PC-3 (cell line): ENCODE results near the gene B4GALT5. TPM values are rescaled to one million over a fixed set of nuclear protein-coding genes. Genes with fewer than 3 reads are reported as not detected.

Experiments used
- ATAC-seq: fragments of 200-7000 bp; cut with Tn5 transposase; 2 replicates; pipeline ENCODE4 v1.9.1; 2020; ENCODE audit warnings: mild to moderate bottlenecking, moderate library complexity
- BruUV-seq: library from RNA; stranded (reverse); fragments of 400-500 nt; replicated peaks from 2 replicates; lab custom pipeline; 2021; lab: Mats Ljungman, UMichigan
- CTCF ChIA-PET: fragments of 300-600 bp; sonication (Branson Sonifier 250); formaldehyde crosslinking; loops from one replicate; lab custom pipeline; 2022; ENCODE audit warnings: antibody characterized with exemption; lab: Charles Lee
- POLR2A ChIA-PET: fragments of 300-600 bp; sonication (Branson Sonifier 250); formaldehyde crosslinking; loops from one replicate; lab custom pipeline; 2022; ENCODE audit warnings: antibody characterized with exemption; ENCODE audit not compliant: unreplicated experiment; lab: Charles Lee
- DNase-seq: peaks from one replicate; pipeline ENCODE4 v3.0.0-alpha.2; 2015
- H2AFZ ChIP-seq: fragments of 300-600 bp; sonication (generic); 2 replicates; pipeline ENCODE4 v1.6.0; 2016; ENCODE audit warnings: antibody characterized with exemption, low read length
- H3F3A ChIP-seq: fragments of 300-600 bp; sonication (generic); one replicate; pipeline ENCODE4 v1.6.0; 2017; ENCODE audit warnings: antibody characterized with exemption, low read length, control low read depth, mild to moderate bottlenecking; ENCODE audit not compliant: unreplicated experiment
- H3K27ac ChIP-seq: fragments of 300-600 bp; sonication (generic); 2 replicates; pipeline ENCODE4 v1.5.1; 2016; ENCODE audit warnings: mild to moderate bottlenecking, low read length
- H3K27me3 ChIP-seq: fragments of 300-600 bp; sonication (generic); 2 replicates; pipeline ENCODE4 v1.6.1; 2016; ENCODE audit warnings: low read length, mixed read lengths
- H3K36me3 ChIP-seq: fragments of 300-600 bp; sonication (generic); 2 replicates; pipeline ENCODE4 v1.6.1; 2016; ENCODE audit warnings: low read depth, mixed run types, low read length, mixed read lengths
- H3K4me1 ChIP-seq: fragments of 300-600 bp; sonication (generic); 2 replicates; pipeline ENCODE4 v1.5.1; 2016; ENCODE audit warnings: low read length; ENCODE audit not compliant: insufficient read depth
- H3K4me2 ChIP-seq: fragments of 300-600 bp; sonication (generic); 2 replicates; pipeline ENCODE4 v1.6.0; 2016; ENCODE audit warnings: low read length
- H3K4me3 ChIP-seq: fragments of 300-600 bp; sonication (generic); 2 replicates; pipeline ENCODE4 v1.5.1; 2016; ENCODE audit warnings: mild to moderate bottlenecking, low read length, mixed read lengths
- H3K79me2 ChIP-seq: fragments of 300-600 bp; sonication (generic); 2 replicates; pipeline ENCODE4 v1.6.1; 2017; ENCODE audit warnings: low read length, mixed read lengths
- H3K9ac ChIP-seq: fragments of 300-600 bp; sonication (generic); 2 replicates; pipeline ENCODE4 v1.6.0; 2016; ENCODE audit warnings: mild to moderate bottlenecking, low read length
- H3K9me2 ChIP-seq: fragments of 300-600 bp; sonication (generic); replicated peaks from 2 replicates; pipeline ENCODE4 v1.6.1; 2016; ENCODE audit warnings: mixed run types, low read length, mixed read lengths
- H3K9me3 ChIP-seq: fragments of 300-600 bp; sonication (generic); 2 replicates; pipeline ENCODE4 v1.6.1; 2016; ENCODE audit warnings: low read length, mixed read lengths
- H4K20me1 ChIP-seq: fragments of 300-600 bp; sonication (generic); 2 replicates; pipeline ENCODE4 v1.6.1; 2016; ENCODE audit warnings: low read length, mixed read lengths
- EZH2 ChIP-seq: fragments of 300-600 bp; sonication (generic); IDR thresholded peaks from one replicate; pipeline ENCODE4 v1.6.1; 2017; ENCODE audit warnings: antibody characterized with exemption, mild to moderate bottlenecking, low read length; ENCODE audit not compliant: unreplicated experiment
- EZH2phosphoT487 ChIP-seq: fragments of 300-600 bp; sonication (generic); IDR thresholded peaks from 2 replicates; pipeline ENCODE4 v1.6.1; 2018; ENCODE audit warnings: mild to moderate bottlenecking, antibody characterized with exemption, low read length, borderline replicate concordance
- intact Hi-C: fragments of 100-400 bp; cut with micrococcal nuclease; formaldehyde crosslinking; loops from 2 replicates; pipeline ENCODE4 v1.9.0; 2023
- total RNA-seq: library from RNA; depleted of rRNA; stranded (reverse); fragments of >200 nt; gene quantifications from 2 replicates; pipeline ENCODE4 v1.2.3, GENCODE V29; 2014
- TF ChIP-seq, protein P1 (sequence below): fragments of 300-600 bp; sonication (generic); conservative IDR thresholded peaks from 2 replicates; pipeline ENCODE4 v1.5.1; 2017; ENCODE audit warnings: antibody characterized with exemption, low read depth, mild to moderate bottlenecking, low read length

Gene B4GALT5
- total RNA-seq, 1 experiment from 2014 or later: 18.1 TPM

DNA sequence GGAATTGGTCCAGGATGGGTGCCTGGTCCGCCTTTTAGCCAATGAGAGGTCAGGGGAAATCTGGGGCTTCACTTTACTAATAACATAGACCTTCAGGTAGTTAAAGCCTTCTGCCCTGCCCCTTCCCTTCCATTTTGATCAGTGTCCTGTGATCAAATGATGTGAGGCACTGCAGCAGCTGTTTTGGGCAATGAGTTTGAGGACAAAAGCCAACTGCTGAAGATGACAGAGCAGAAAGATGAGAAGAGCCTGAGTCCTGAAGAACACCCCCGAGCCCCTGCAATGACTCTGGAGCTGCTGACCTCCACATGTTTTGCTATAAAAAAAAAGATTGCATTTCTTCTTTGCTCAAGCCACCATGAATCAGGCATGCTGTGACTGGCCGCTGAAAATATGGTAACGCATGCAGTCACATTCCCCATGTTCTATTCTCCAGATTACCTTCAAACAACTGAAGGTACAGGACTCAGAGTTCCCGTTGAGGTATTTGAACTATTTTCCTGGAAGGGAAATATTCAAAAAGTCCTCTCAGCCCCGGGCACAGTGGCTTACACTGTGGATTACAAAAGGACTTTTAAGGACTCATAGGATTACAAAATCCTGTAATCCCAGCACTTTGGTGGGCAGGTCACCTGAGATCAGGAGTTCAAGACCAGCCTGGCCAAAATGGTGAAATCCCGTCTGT is 45.7 kb upstream of the B4GALT5 start:
- H3K4me2 ChIP-seq: no peak overlapping the region
- no TSS peak for BruUV-seq
- no peaks in the 10 kb centered on the region for H3K9me3 ChIP-seq
- CTCF ChIA-PET: no interaction called here
- TF ChIP-seq, protein P1, sequence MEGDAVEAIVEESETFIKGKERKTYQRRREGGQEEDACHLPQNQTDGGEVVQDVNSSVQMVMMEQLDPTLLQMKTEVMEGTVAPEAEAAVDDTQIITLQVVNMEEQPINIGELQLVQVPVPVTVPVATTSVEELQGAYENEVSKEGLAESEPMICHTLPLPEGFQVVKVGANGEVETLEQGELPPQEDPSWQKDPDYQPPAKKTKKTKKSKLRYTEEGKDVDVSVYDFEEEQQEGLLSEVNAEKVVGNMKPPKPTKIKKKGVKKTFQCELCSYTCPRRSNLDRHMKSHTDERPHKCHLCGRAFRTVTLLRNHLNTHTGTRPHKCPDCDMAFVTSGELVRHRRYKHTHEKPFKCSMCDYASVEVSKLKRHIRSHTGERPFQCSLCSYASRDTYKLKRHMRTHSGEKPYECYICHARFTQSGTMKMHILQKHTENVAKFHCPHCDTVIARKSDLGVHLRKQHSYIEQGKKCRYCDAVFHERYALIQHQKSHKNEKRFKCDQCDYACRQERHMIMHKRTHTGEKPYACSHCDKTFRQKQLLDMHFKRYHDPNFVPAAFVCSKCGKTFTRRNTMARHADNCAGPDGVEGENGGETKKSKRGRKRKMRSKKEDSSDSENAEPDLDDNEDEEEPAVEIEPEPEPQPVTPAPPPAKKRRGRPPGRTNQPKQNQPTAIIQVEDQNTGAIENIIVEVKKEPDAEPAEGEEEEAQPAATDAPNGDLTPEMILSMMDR: no peak
- TF ChIP-seq EZH2: no peak
- no peak for TF ChIP-seq EZH2phosphoT487
- no peak overlapping the region for H2AFZ ChIP-seq
- no peak overlapping the region for H3K4me3 ChIP-seq
- no peak for DNase-seq
- no peaks in the 10 kb centered on the region for H3F3A ChIP-seq
- no peaks in the 10 kb centered on the region for H3K9me2 ChIP-seq
- no peak for ATAC-seq
- POLR2A ChIA-PET: no interaction called here
- no peaks in the 10 kb centered on the region for H3K79me2 ChIP-seq
- H3K27ac ChIP-seq: no peak overlapping the region
- intact Hi-C loops: no loop called here
- H4K20me1 ChIP-seq: no peaks in the 10 kb centered on the region
- no peaks in the 10 kb centered on the region for H3K36me3 ChIP-seq
- H3K9ac ChIP-seq: no peak overlapping the region
- H3K4me1 ChIP-seq: no peaks in the 10 kb centered on the region
- no peaks in the 10 kb centered on the region for H3K27me3 ChIP-seq

DNA sequence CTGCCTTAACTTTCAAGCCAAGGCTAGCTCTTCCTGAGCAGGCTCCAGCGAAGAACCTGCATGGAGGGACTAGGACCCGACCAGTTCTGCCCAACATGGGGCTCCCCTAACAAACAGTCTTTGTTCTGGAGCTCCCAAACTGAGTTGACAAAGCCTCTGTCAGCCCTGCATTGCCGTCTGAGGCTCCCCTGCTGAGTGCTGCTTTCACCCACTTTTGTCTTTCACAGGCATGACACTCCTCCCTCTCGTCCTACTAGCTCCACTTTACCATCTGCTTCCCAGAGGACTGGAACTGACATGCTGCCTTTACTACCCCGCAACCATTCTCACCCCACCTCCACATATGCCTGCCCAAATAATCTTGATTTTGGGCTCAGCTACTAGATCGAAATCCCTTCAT is 45.1 kb upstream of the B4GALT5 start:
- Histone ChIP-seq H3K36me3 (no peaks in the 10 kb centered on the region), H3K4me2 (no peak overlapping the region), H3K27ac (no peak overlapping the region), H4K20me1 (no peaks in the 10 kb centered on the region), H3K27me3 (no peaks in the 10 kb centered on the region), H3K9me3 (no peaks in the 10 kb centered on the region), H3K9ac (no peak overlapping the region), H3F3A (no peaks in the 10 kb centered on the region), H3K79me2 (no peaks in the 10 kb centered on the region), H2AFZ (no peak overlapping the region), H3K9me2 (no peaks in the 10 kb centered on the region), H3K4me3 (no peak overlapping the region), H3K4me1 (peaks cover 4% of the 10 kb centered on the region)
- intact Hi-C loops: no loop called here
- CTCF ChIA-PET: no interaction called here
- DNase-seq: no peak
- POLR2A ChIA-PET: no interaction called here
- no TSS peak for BruUV-seq
- TF ChIP-seq EZH2phosphoT487 (no peak), EZH2 (no peak)
- TF ChIP-seq, protein P1: no peak
- no peak for ATAC-seq

DNA sequence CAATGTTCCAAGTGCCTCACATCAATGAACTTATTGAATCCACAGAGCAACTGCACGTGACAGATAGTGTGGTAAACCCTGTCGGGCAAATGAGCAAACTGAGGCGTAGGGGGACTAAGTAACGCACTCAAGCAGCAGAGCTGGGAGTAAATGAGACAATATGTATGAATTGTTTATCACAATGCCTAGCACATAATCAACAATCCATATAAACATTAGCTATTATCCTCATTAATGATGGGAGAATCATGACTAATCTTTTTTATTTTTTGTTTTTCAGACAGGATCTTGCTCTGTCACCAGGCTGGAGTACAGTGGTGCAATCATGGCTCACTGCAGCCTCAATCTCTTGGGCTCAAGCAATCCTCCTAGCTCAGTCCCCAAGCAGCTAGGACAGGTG is 43.9 kb upstream of the B4GALT5 start:
- DNase-seq (no peak), ATAC-seq (no peak)
- no peak overlapping the region for H3K9ac ChIP-seq
- H3K9me2 ChIP-seq: no peaks in the 10 kb centered on the region
- intact Hi-C loops: no loop called here
- H3K4me3 ChIP-seq: no peak overlapping the region
- BruUV-seq: no TSS peak
- H3K27ac ChIP-seq: no peak overlapping the region
- TF ChIP-seq EZH2phosphoT487 (no peak), EZH2 (no peak)
- TF ChIP-seq, protein P1: no peak
- no peaks in the 10 kb centered on the region for H4K20me1 ChIP-seq
- no peaks in the 10 kb centered on the region for H3K36me3 ChIP-seq
- POLR2A ChIA-PET: no interaction called here
- no peak overlapping the region for H3K4me2 ChIP-seq
- H2AFZ ChIP-seq: no peak overlapping the region
- no peaks in the 10 kb centered on the region for H3K27me3 ChIP-seq
- CTCF ChIA-PET: interaction anchor here (0.7 kb wide), 1 partner anchor 219 kb away, joined by 10 read pairs; no protein-coding TSS in a partner anchor
- no peaks in the 10 kb centered on the region for H3K79me2 ChIP-seq
- no peaks in the 10 kb centered on the region for H3K9me3 ChIP-seq
- peaks cover 16% of the 10 kb centered on the region for H3K4me1 ChIP-seq
- H3F3A ChIP-seq: no peaks in the 10 kb centered on the region
